Transverse colon (tissue), 4 donors: ENCODE data around the gene TRIP13. TPM values are rescaled to one million over a fixed set of nuclear protein-coding genes. Genes with fewer than 3 reads are reported as not detected.
A peak's percentile ranks its signal among the peaks of the same experiment; 100 is the strongest.

ENCODE experiments used
- DNase-seq: peaks from one replicate; pipeline ENCODE4 v3.0.0-alpha.2; 2019
- H3K27ac ChIP-seq, 4 donors: fragments of 200-600 bp; sonication (generic); 2 replicates each; pipeline ENCODE4 v1.5.1; 2016 to 2018; ENCODE audit warnings: inconsistent platforms in 4 of 4
- H3K27me3 ChIP-seq: fragments of 200-600 bp; sonication (generic); 2 replicates; pipeline ENCODE4 v1.5.1; 2017; ENCODE audit warnings: inconsistent platforms
- H3K36me3 ChIP-seq, 4 donors: fragments of 200-600 bp; sonication (generic); 2 replicates each; pipeline ENCODE4 v1.5.1; 2017 to 2019; ENCODE audit warnings: inconsistent platforms in 4 of 4
- H3K4me1 ChIP-seq, 4 donors: fragments of 200-600 bp; sonication (generic); 2 replicates each; pipeline ENCODE4 v1.5.1; 2017 to 2020; ENCODE audit warnings: inconsistent platforms in 4 of 4
- H3K4me3 ChIP-seq, 4 donors: fragments of 200-600 bp; sonication (generic); 1 replicate in 1 of 4; 2 replicates in 3 of 4; pipeline versions ENCODE4 v1.5.1 to v1.6.1; 2017 to 2019; ENCODE audit warnings: inconsistent platforms in 4 of 4
- H3K9me3 ChIP-seq, 2 donors: fragments of 200-600 bp; sonication (generic); 2 replicates each; pipeline ENCODE4 v1.5.1; 2017 to 2019; ENCODE audit warnings: inconsistent platforms in 2 of 2
- EP300 ChIP-seq: sonication (generic); formaldehyde crosslinking; IDR thresholded peaks from one replicate; pipeline ENCODE4 v1.6.1; 2017; ENCODE audit warnings: antibody characterized with exemption, low read depth
- POLR2A ChIP-seq: fragments of 450-650 bp; IDR thresholded peaks from one replicate; pipeline ENCODE4 v1.6.1; 2016; ENCODE audit warnings: antibody characterized with exemption, mild to moderate bottlenecking, moderate library complexity
- POLR2AphosphoS5 ChIP-seq, 3 donors: sonication (generic); formaldehyde crosslinking; IDR thresholded peaks; one replicate each; pipeline ENCODE4 v1.6.1; 2016; ENCODE audit warnings: antibody characterized with exemption in 3 of 3
- WGBS, 2 donors: methylation state at CpG; one replicate each; pipeline ENCODE4 v1.1.5; 2018; ENCODE audit warnings: low coverage in 1 of 2; 5-methylcytosine and 5-hydroxymethylcytosine counted together
- in situ Hi-C, 4 donors: fragments of 200-750 bp; cut with MboI; loops; one replicate each; pipeline versions ENCODE4 v1.15.0 to v1.15.1; 2017; ENCODE audit warnings: low sequenced_read_pairs in 3 of 4, low pct_ligation_motif_present in 1 of 4, low pct_unique_long_range_greater_than_20kb in 1 of 4
- intact Hi-C: fragments of 100-400 bp; cut with DNase I; formaldehyde crosslinking; loops from one replicate; pipeline ENCODE4 v1.15.1; 2023; ENCODE audit warnings: low total_unique reads
- total RNA-seq, 4 donors: library from RNA; depleted of rRNA; stranded (reverse); fragments of >200 nt; gene quantifications; one replicate each; pipeline ENCODE4 v1.1.0, GENCODE V29; 2016
- TF ChIP-seq, protein P1 (sequence below), 5 experiments: fragments of 200-600 bp in 3 of 5; fragments of 450-650 bp in 2 of 5; sonication (generic) in 3 of 5; IDR thresholded peaks; 1 replicate in 2 of 5; 2 replicates in 3 of 5; pipeline ENCODE4 v1.5.1; 2016 to 2017; ENCODE audit warnings: antibody characterized with exemption in 5 of 5, inconsistent platforms in 3 of 5, mild to moderate bottlenecking in 2 of 5, moderate library complexity in 1 of 5

TRIP13 gene
- total RNA-seq, 4 donors from 2014 or later: 0.41 to 4.1 (median 2.2) TPM; not detected in 1

GRCh38 chr5:955886-956761 is 63.4 kb downstream of the TRIP13 start:
- no peak overlapping the region for H3K4me3 ChIP-seq
- H3K36me3 ChIP-seq: no peaks in the 10 kb centered on the region
- no peaks in the 10 kb centered on the region for H3K9me3 ChIP-seq
- in situ Hi-C loops (no loop called here), intact Hi-C loops (no loop called here)
- TF ChIP-seq EP300 (no peak), POLR2A (no peak), POLR2AphosphoS5 (IDR thresholded peaks at IDR 0.05) (no peak)
- TF ChIP-seq, protein P1, sequence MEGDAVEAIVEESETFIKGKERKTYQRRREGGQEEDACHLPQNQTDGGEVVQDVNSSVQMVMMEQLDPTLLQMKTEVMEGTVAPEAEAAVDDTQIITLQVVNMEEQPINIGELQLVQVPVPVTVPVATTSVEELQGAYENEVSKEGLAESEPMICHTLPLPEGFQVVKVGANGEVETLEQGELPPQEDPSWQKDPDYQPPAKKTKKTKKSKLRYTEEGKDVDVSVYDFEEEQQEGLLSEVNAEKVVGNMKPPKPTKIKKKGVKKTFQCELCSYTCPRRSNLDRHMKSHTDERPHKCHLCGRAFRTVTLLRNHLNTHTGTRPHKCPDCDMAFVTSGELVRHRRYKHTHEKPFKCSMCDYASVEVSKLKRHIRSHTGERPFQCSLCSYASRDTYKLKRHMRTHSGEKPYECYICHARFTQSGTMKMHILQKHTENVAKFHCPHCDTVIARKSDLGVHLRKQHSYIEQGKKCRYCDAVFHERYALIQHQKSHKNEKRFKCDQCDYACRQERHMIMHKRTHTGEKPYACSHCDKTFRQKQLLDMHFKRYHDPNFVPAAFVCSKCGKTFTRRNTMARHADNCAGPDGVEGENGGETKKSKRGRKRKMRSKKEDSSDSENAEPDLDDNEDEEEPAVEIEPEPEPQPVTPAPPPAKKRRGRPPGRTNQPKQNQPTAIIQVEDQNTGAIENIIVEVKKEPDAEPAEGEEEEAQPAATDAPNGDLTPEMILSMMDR (IDR thresholded peaks at IDR 0.05): no peak
- peaks cover 2 to 19% (median 14%) of the 10 kb centered on the region in 4 donors for H3K4me1 ChIP-seq
- DNase-seq: no peak
- H3K27ac ChIP-seq: peak overlapping the region in 2 of 4 donors; percentile 55 to 64
- no peaks in the 10 kb centered on the region for H3K27me3 ChIP-seq
- WGBS, 2 donors: 84 to 90% methylated on average over 11 to 32 of the region's 32 CpGs

DNA sequence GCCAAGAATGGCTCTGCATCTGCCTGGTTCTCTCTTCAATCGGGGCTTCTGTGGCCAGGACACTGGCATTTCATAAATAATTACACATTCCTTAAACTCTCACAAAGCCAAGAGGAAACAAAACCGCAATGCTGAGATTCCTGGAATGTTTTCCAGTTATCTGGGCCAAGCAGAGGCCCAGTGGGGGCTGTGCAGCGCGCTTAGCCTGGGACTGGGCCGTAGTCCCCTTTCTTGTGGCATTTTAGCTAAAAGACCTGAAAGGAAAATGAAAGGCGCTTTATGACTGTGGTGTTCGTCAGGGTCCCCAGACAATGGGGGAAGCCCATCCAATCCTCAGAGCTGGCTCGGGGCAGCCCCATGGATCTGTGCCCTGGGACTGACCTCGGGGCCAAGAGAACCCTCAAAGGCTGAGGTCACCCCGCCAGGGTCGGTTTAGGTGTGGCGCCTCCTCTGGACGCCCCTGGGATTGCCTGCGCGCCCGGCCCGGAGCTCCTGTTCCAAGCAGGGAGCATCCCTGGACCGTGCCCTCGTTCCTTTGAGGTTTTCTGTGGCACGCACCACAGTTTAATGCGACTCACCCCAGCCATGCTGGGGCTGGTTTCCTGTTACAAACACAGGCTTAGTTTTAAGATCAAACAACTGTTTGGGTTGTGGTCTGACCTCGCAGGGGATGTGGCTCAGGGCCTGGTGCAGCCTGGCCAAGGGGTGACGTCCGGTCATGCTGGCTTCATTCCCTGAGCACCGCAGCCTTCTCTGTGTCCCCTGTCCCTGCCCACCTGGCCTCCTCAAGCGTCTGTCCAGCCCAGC is 64.5 kb downstream of the TRIP13 start:
- no peaks in the 10 kb centered on the region for H3K36me3 ChIP-seq
- H3K27ac ChIP-seq: peak overlapping the region; percentile 51 to 64 (median 59)
- intact Hi-C loops: no loop called here
- WGBS, 2 donors: 40 to 41% methylated on average over 6 to 25 of the region's 26 CpGs
- H3K9me3 ChIP-seq: no peaks in the 10 kb centered on the region
- no peak for TF ChIP-seq EP300
- peak in 2 of 3 donors; percentile 9 to 33 for TF ChIP-seq POLR2AphosphoS5 (IDR thresholded peaks at IDR 0.05)
- peaks cover 2 to 19% (median 14%) of the 10 kb centered on the region in 4 donors for H3K4me1 ChIP-seq
- in situ Hi-C loops: no loop called here
- DNase-seq: no peak
- H3K27me3 ChIP-seq: no peaks in the 10 kb centered on the region
- no peak overlapping the region for H3K4me3 ChIP-seq

DNA sequence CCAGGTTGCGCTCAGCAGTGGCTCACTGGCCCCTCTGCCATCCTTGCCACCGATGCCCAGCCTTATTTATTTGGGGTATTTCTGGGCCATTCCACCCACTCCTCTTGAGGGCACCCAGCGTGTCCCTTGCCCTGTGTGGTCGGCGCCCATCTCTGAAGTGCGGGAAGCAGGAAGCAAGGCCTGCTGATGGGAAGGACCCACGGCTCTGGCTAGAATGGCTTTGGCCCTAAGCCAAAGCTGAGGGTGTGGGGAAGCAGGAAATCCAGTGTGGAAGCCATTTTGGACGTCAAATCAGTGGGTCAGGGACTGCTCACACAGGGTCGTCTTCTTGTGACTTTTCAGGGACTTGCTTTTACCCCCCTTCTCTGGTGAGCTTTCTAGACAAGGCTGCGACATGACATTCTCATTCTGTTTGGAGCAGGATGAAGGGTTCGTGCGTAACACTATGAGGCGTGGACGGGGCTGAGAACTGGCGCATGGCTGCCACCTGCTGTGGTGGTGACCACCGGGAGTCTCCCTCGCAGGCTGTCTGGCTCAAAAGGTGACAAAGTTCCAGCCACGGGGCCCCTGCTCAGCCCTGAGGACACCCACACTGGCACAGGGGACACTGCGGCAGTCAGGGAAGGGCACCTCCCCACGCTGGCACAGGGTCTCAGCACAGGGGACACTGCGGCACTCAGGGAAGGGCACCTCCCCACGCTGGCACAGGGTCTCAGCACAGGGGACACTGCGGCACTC is 65.2 kb downstream of the TRIP13 start:
- H3K27me3 ChIP-seq: no peaks in the 10 kb centered on the region
- intact Hi-C loops: no loop called here
- H3K4me3 ChIP-seq: no peak overlapping the region
- DNase-seq: no peak
- WGBS, 2 donors: 63 to 80% methylated on average over 1 to 19 of the region's 23 CpGs
- peaks cover 2 to 19% (median 14%) of the 10 kb centered on the region in 4 donors for H3K4me1 ChIP-seq
- peak overlapping the region in 3 of 4 donors; percentile 3 to 64 (median 63) for H3K27ac ChIP-seq
- in situ Hi-C loops: no loop called here
- no peaks in the 10 kb centered on the region for H3K36me3 ChIP-seq
- H3K9me3 ChIP-seq: no peaks in the 10 kb centered on the region
- no peak for TF ChIP-seq POLR2A
- TF ChIP-seq, protein P1 (IDR thresholded peaks at IDR 0.05): no peak
- no peak for TF ChIP-seq POLR2AphosphoS5 (IDR thresholded peaks at IDR 0.05)
- TF ChIP-seq EP300: no peak

- H3K36me3 ChIP-seq: no peaks in the 10 kb centered on the region
- peak overlapping the region; percentile 3 to 64 (median 40) for H3K27ac ChIP-seq
- intact Hi-C loops (no loop called here), in situ Hi-C loops (no loop called here)
- H3K27me3 ChIP-seq: no peaks in the 10 kb centered on the region
- TF ChIP-seq EP300: no peak
- peak in 2 of 3 donors; percentile 36 to 40 for TF ChIP-seq POLR2AphosphoS5 (IDR thresholded peaks at IDR 0.05)
- TF ChIP-seq, protein P1 (IDR thresholded peaks at IDR 0.05): no peak
- DNase-seq: peak; percentile 27
- no peak overlapping the region for H3K4me3 ChIP-seq
- H3K4me1 ChIP-seq: peaks cover 2 to 19% (median 14%) of the 10 kb centered on the region in 4 donors
- 40 to 67% methylated on average over 6 to 43 of the region's 48 CpGs for WGBS, 2 donors
- H3K9me3 ChIP-seq: no peaks in the 10 kb centered on the region
Observed at GRCh38 chr5:958701-959571, 66.3 kb downstream of the TRIP13 start.
